RPMI7951 (cell line): ENCODE measurements around the gene SETD5. TPM values are rescaled to one million over a fixed set of nuclear protein-coding genes. Genes with fewer than 3 reads are reported as not detected.

ENCODE experiments used
- DNase-seq: peaks from one replicate; pipeline ENCODE4 v3.0.0-alpha.2; 2012; ENCODE audit warnings: low read depth
- total RNA-seq: library from RNA; depleted of rRNA; stranded (reverse); fragments of >200 nt; shearing (Covaris generic); gene quantifications from 2 replicates; pipeline ENCODE4 v1.2.3, GENCODE V29; 2014; rRNA removed

SETD5 gene
- total RNA-seq, 1 experiment from 2014 or later, result 58.4 TPM

GRCh38 chr3:9512456-9513045 is 115.1 kb downstream of the SETD5 start:
- no peak for DNase-seq

- DNase-seq, result no peak
Measured at GRCh38 chr3:9514306-9514705, 116.9 kb downstream of the SETD5 start.

GRCh38 chr3:9514956-9515355 is 117.5 kb downstream of the SETD5 start:
- DNase-seq, result no peak

- DNase-seq, result no peak
Measured at GRCh38 chr3:9525078-9525477, 127.7 kb downstream of the SETD5 start.

Other genes starting within 250 kb of the SETD5 start
- 2.3 and 3.6 TPM in 2 replicates for gene SRGAP3, start 148.0 kb upstream of the SETD5 start, total RNA-seq
- 48.4 and 63.3 TPM in 2 replicates for gene THUMPD3, start 34.6 kb upstream of the SETD5 start, total RNA-seq
- not detected in 2 replicates for gene LHFPL4, start 156.2 kb downstream of the SETD5 start, total RNA-seq